Adrenal gland (tissue), 5 donors: ENCODE data around the gene KASH5.

Experiments
- CTCF ChIP-seq, 6 experiments: fragments of 450-650 bp in 4 of 6; fragments of 200-600 bp in 2 of 6; sonication (generic) in 1 of 6; IDR thresholded peaks; 1 replicate in 5 of 6; 2 replicates in 1 of 6; pipeline versions ENCODE4 v1.5.1 to v1.8.0; 2016 to 2021; ENCODE audit warnings: antibody characterized with exemption in 6 of 6, mild to moderate bottlenecking in 2 of 6, moderate library complexity in 1 of 6
- POLR2A ChIP-seq, 2 donors: fragments of 450-650 bp; IDR thresholded peaks; one replicate each; pipeline ENCODE4 v1.6.1; 2017; ENCODE audit warnings: antibody characterized with exemption in 2 of 2, mild to moderate bottlenecking in 2 of 2, moderate library complexity in 1 of 2
- donor health status: DM: no; HTN: no; CAD: no.

GRCh38 chr19:49393881-49394280 lies 5.8 kb downstream of the KASH5 start:
- TF ChIP-seq CTCF (IDR thresholded peaks at IDR 0.05) (no peak), POLR2A (IDR thresholded peaks at IDR 0.05) (no peak)
